ENCODE measurements around the gene ATP13A3.

- TF ChIP-seq POLR2A (IDR thresholded peaks at IDR 0.05; ENCODE audit: extremely low read depth, insufficient read length) (peak; percentile 36), CTCF (IDR thresholded peaks at IDR 0.05; ENCODE audit: low read depth, low read length) (no peak), MYC (IDR thresholded peaks at IDR 0.05; ENCODE audit: low read depth, low read length) (peak; percentile 89), MAX (IDR thresholded peaks at IDR 0.05; ENCODE audit: low read depth, low read length) (peak; percentile 72)
Measured at GRCh38 chr3:194488055-194488742, 1.4 kb upstream of the ATP13A3 start.
